ENCODE measurements around the gene H1-8. TPM values are rescaled to one million over a fixed set of nuclear protein-coding genes. Genes with fewer than 3 reads are reported as not detected.

H1-8 gene
- total RNA-seq, 6 experiments from 2014 or later = not detected

DNA sequence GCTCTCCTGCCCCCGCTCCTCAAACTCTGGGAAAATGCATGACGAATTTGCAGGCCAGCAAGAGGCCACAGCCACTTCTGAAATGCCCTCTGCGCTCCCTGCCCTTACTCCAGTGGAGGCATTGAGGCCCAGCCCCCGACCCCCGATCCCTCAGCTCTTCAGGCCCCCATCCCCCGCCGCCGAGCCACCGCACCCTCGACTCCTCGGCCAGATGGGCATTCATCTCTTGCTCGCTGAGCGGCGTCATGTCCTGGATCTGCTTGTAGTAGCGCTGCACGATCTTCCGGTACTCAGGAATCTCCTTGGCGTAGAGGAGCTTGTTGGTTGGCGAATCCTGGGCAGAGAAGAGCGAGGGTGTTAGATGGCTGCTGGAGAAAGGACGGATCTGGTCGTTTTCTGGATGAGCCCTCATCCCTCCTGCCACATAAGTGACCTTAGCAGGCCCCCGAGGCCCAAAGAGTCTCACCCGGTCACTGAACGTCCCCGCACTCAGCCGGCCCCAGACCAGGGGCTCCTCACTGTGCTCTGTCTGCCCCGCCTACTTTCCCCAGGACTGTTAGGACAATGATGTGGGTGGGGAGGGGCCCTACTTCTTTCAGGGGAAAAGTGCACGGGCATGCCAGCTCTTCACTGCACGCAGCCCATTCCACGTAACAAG, 14.0 kb downstream of the H1-8 start:
- no peak for DNase-seq
- Mint-ChIP-seq H3K4me3 (no peak overlapping the region), H3K4me1 (ENCODE audit: low read depth) (peaks cover 62% of the 10 kb centered on the region), H3K36me3 (ENCODE audit: low read depth) (peaks cover 21% of the 10 kb centered on the region), H3K27ac (no peak overlapping the region), H3K27me3 (ENCODE audit: insufficient read depth) (peaks cover 9% of the 10 kb centered on the region), H3K9me3 (no peaks in the 10 kb centered on the region)
- TF ChIP-seq, protein P1, sequence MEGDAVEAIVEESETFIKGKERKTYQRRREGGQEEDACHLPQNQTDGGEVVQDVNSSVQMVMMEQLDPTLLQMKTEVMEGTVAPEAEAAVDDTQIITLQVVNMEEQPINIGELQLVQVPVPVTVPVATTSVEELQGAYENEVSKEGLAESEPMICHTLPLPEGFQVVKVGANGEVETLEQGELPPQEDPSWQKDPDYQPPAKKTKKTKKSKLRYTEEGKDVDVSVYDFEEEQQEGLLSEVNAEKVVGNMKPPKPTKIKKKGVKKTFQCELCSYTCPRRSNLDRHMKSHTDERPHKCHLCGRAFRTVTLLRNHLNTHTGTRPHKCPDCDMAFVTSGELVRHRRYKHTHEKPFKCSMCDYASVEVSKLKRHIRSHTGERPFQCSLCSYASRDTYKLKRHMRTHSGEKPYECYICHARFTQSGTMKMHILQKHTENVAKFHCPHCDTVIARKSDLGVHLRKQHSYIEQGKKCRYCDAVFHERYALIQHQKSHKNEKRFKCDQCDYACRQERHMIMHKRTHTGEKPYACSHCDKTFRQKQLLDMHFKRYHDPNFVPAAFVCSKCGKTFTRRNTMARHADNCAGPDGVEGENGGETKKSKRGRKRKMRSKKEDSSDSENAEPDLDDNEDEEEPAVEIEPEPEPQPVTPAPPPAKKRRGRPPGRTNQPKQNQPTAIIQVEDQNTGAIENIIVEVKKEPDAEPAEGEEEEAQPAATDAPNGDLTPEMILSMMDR (IDR thresholded peaks at IDR 0.05) = no peak

DNA sequence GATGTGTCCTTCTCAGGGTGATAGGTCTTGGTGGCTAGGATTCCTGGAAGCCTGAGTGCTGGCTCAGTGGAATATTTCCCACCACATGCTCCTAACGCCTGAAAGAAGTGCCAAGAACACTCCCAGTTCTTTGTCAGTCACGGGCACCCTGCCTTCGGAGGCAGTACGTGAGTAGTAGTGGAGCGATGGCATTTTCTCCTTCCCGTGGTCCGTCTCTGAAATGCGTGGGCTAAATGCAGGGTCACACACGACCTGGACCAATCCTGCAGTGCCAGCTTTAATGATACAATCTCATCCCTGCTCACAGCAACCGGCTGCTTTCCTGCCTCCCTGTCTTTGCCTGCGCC, 14.5 kb downstream of the H1-8 start:
- Mint-ChIP-seq H3K27me3 (ENCODE audit: insufficient read depth) (peaks cover 9% of the 10 kb centered on the region), H3K9me3 (no peaks in the 10 kb centered on the region), H3K4me3 (peak overlapping the region; percentile 12), H3K4me1 (ENCODE audit: low read depth) (peaks cover 58% of the 10 kb centered on the region), H3K36me3 (ENCODE audit: low read depth) (peaks cover 21% of the 10 kb centered on the region), H3K27ac (peak overlapping the region; percentile 97)
- DNase-seq = no peak
- TF ChIP-seq, protein P1 (IDR thresholded peaks at IDR 0.05) = no peak

DNA sequence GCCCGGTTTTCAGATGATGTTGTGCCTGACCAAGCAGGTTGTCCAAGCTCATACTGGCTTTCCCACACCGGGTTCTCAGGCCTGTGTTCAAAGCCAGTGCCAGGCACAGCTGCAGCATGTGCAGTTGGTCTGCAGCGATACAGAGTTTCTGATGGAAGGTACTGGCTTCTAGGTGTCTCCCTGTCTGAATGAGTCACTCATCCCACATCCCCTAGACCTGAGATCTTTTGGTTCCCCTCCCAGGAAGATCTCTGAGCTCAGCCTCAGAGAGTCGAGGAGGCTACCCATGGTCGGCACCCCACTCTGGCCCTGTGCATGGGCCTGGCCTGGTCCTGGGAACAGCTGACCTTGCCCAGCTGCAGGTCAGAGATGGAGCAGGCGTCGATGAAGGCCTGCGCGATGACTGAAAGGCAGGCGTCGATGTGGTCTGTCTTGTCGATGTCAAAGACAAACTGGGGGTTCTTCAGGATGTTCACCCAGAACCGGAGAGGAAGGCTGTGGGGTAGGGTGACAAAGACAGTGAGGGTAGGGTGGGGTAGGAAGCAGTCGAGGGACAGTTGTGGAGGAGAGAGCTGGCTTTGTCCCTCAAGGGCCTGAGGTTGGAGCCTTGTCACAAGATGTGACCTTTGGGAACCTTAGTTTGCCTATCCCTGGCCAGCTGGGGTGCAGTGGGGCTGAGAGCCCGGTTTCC, 15.3 kb downstream of the H1-8 start:
- TF ChIP-seq, protein P1 (IDR thresholded peaks at IDR 0.05) = no peak
- H3K27me3 Mint-ChIP-seq (ENCODE audit: insufficient read depth) = peaks cover 6% of the 10 kb centered on the region
- H3K9me3 Mint-ChIP-seq = no peaks in the 10 kb centered on the region
- DNase-seq = no peak
- H3K4me3 Mint-ChIP-seq = peak overlapping the region; percentile 82
- peaks cover 24% of the 10 kb centered on the region for H3K36me3 Mint-ChIP-seq (ENCODE audit: low read depth)
- peaks cover 53% of the 10 kb centered on the region for H3K4me1 Mint-ChIP-seq (ENCODE audit: low read depth)
- H3K27ac Mint-ChIP-seq = peak overlapping the region; percentile 97

GRCh38 chr3:129558772-129559564, 16.0 kb downstream of the H1-8 start:
- TF ChIP-seq, protein P1 (IDR thresholded peaks at IDR 0.05) = no peak
- DNase-seq = peak; percentile 77
- Mint-ChIP-seq H3K4me3 (peak overlapping the region; percentile 82), H3K9me3 (no peaks in the 10 kb centered on the region), H3K36me3 (ENCODE audit: low read depth) (peaks cover 27% of the 10 kb centered on the region), H3K27ac (peak overlapping the region; percentile 97), H3K4me1 (ENCODE audit: low read depth) (peaks cover 53% of the 10 kb centered on the region), H3K27me3 (ENCODE audit: insufficient read depth) (peaks cover 7% of the 10 kb centered on the region)

DNA sequence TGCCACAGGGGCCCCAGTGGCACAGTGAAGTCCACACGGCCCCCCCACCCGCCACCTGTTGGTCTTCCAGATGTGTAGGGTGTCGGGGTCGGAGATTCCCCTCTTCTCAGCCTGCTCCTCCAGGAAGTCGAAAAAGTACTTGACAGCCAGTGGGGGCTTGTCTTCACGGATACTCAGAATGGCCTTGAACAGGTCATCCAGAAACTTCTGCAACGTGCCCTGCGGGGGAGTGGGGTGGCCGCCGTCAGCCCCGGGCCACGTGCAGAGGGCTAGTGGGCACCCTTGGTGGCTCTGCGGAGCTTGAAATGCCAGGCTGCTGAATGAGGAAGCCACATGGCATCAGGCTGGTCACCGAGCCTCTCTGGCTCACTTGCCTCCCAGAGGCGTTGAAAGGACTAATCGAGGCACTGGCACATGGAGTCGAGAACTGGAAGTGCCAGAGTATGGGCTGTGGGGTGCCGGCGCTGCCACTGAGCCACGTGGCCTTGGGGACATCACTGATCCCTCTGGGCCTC, 16.6 kb downstream of the H1-8 start:
- TF ChIP-seq, protein P1 (IDR thresholded peaks at IDR 0.05) = no peak
- no peaks in the 10 kb centered on the region for H3K9me3 Mint-ChIP-seq
- peak overlapping the region; percentile 97 for H3K27ac Mint-ChIP-seq
- H3K4me3 Mint-ChIP-seq = peak overlapping the region; percentile 82
- H3K27me3 Mint-ChIP-seq (ENCODE audit: insufficient read depth) = peaks cover 7% of the 10 kb centered on the region
- H3K4me1 Mint-ChIP-seq (ENCODE audit: low read depth) = peaks cover 48% of the 10 kb centered on the region
- H3K36me3 Mint-ChIP-seq (ENCODE audit: low read depth) = peaks cover 27% of the 10 kb centered on the region
- no peak for DNase-seq
